Measurements from ENCODE around the gene SORCS2.

SORCS2 gene

GRCh38 chr4:7715271-7716009 is 523.1 kb downstream of the SORCS2 start:
- H3K4me3 ChIP-seq (ENCODE audit: low read depth, low read length): no peak overlapping the region
- TF ChIP-seq CTCF (IDR thresholded peaks at IDR 0.05; ENCODE audit: low read depth, low read length): no peak
- no peak for TF ChIP-seq MYC (IDR thresholded peaks at IDR 0.05; ENCODE audit: low read depth, low read length)
- TF ChIP-seq POLR2A (IDR thresholded peaks at IDR 0.05; ENCODE audit: extremely low read depth, insufficient read length): no peak
- TF ChIP-seq MAX (IDR thresholded peaks at IDR 0.05; ENCODE audit: low read depth, low read length): no peak
- DNase-seq (ENCODE audit: low read depth): no peak

- TF ChIP-seq CTCF (IDR thresholded peaks at IDR 0.05; ENCODE audit: low read depth, low read length) (no peak), MYC (IDR thresholded peaks at IDR 0.05; ENCODE audit: low read depth, low read length) (no peak), MAX (IDR thresholded peaks at IDR 0.05; ENCODE audit: low read depth, low read length) (no peak), POLR2A (IDR thresholded peaks at IDR 0.05; ENCODE audit: extremely low read depth, insufficient read length) (no peak)
- H3K4me3 ChIP-seq (ENCODE audit: low read depth, low read length): no peak overlapping the region
- DNase-seq (ENCODE audit: low read depth): no peak
These were observed 523.8 kb downstream of the SORCS2 start for GRCh38 chr4:7716010-7716721.

GRCh38 chr4:7717161-7717560 is 524.8 kb downstream of the SORCS2 start:
- TF ChIP-seq CTCF (IDR thresholded peaks at IDR 0.05; ENCODE audit: low read depth, low read length) (no peak), MAX (IDR thresholded peaks at IDR 0.05; ENCODE audit: low read depth, low read length) (no peak), MYC (IDR thresholded peaks at IDR 0.05; ENCODE audit: low read depth, low read length) (no peak), POLR2A (IDR thresholded peaks at IDR 0.05; ENCODE audit: extremely low read depth, insufficient read length) (no peak)

GRCh38 chr4:7717946-7718490 is 525.7 kb downstream of the SORCS2 start:
- DNase-seq (ENCODE audit: low read depth): no peak
- H3K4me3 ChIP-seq (ENCODE audit: low read depth, low read length): no peak overlapping the region
- TF ChIP-seq POLR2A (IDR thresholded peaks at IDR 0.05; ENCODE audit: extremely low read depth, insufficient read length): no peak
- no peak for TF ChIP-seq MYC (IDR thresholded peaks at IDR 0.05; ENCODE audit: low read depth, low read length)
- no peak for TF ChIP-seq CTCF (IDR thresholded peaks at IDR 0.05; ENCODE audit: low read depth, low read length)
- no peak for TF ChIP-seq MAX (IDR thresholded peaks at IDR 0.05; ENCODE audit: low read depth, low read length)

More at GRCh38 chr4:7717161-7717560, 524.8 kb downstream of the SORCS2 start:
- no peak for DNase-seq (ENCODE audit: low read depth)
- H3K4me3 ChIP-seq (ENCODE audit: low read depth, low read length): no peak overlapping the region

GRCh38 chr4:7719354-7720174 is 527.2 kb downstream of the SORCS2 start:
- peak; percentile 60 for DNase-seq (ENCODE audit: low read depth)
- H3K4me3 ChIP-seq (ENCODE audit: low read depth, low read length): no peak overlapping the region
- TF ChIP-seq POLR2A (IDR thresholded peaks at IDR 0.05; ENCODE audit: extremely low read depth, insufficient read length) (no peak), CTCF (IDR thresholded peaks at IDR 0.05; ENCODE audit: low read depth, low read length) (peak; percentile 94)
